Liver (tissue), 9 donors: ENCODE measurements around the gene KIF26B. TPM values are rescaled to one million over a fixed set of nuclear protein-coding genes. Genes with fewer than 3 reads are reported as not detected.

Experiments used
- DNase-seq: peaks from one replicate; pipeline ENCODE4 v3.0.0-alpha.2; 2017; ENCODE audit warnings: low spot score
- H3K27ac ChIP-seq, 2 donors: one replicate each; pipeline ENCODE4 v1.7.0; 2013; ENCODE audit warnings: inconsistent platforms in 2 of 2, low read length in 2 of 2, control low read depth in 1 of 2, low read depth in 1 of 2, mild to moderate bottlenecking in 1 of 2
- H3K27me3 ChIP-seq, 4 donors: one replicate each; pipeline versions ENCODE4 v1.6.1 to v1.7.0; 2013; ENCODE audit warnings: low read length in 3 of 4, inconsistent platforms in 1 of 4, mild to moderate bottlenecking in 1 of 4, moderate library complexity in 1 of 4; ENCODE audit not compliant: control insufficient read depth in 4 of 4, insufficient read depth in 4 of 4
- H3K36me3 ChIP-seq, 4 donors: one replicate each; pipeline versions ENCODE4 v1.6.1 to v1.7.0; 2013; ENCODE audit warnings: low read length in 3 of 4, mild to moderate bottlenecking in 3 of 4, low read depth in 1 of 4, moderate library complexity in 1 of 4; ENCODE audit not compliant: control insufficient read depth in 4 of 4, insufficient read depth in 3 of 4
- H3K4me1 ChIP-seq, 4 donors: one replicate each; pipeline versions ENCODE4 v1.6.1 to v1.7.0; 2013; ENCODE audit warnings: low read length in 3 of 4, mild to moderate bottlenecking in 3 of 4, moderate library complexity in 1 of 4; ENCODE audit not compliant: control insufficient read depth in 4 of 4, insufficient read depth in 4 of 4
- H3K4me3 ChIP-seq, 3 donors: one replicate each; pipeline versions ENCODE4 v1.6.1 to v1.7.0; 2013; ENCODE audit warnings: low read length in 3 of 3, control low read depth in 1 of 3, low read depth in 1 of 3, mild to moderate bottlenecking in 1 of 3
- H3K9ac ChIP-seq, 2 donors: one replicate each; pipeline ENCODE4 v1.7.0; 2013; ENCODE audit warnings: low read length in 2 of 2, mild to moderate bottlenecking in 2 of 2, moderate library complexity in 2 of 2, control low read depth in 1 of 2, low read depth in 1 of 2
- H3K9me3 ChIP-seq, 4 donors: one replicate each; pipeline versions ENCODE4 v1.6.1 to v1.7.0; 2013; ENCODE audit warnings: low read length in 3 of 4; ENCODE audit not compliant: control insufficient read depth in 4 of 4
- ATF3 ChIP-seq: IDR thresholded peaks from 2 replicates; pipeline ENCODE4 v1.6.1; 2016; ENCODE audit warnings: antibody characterized with exemption
- EGR1 ChIP-seq, 2 donors: IDR thresholded peaks; 2 replicates each; pipeline ENCODE4 v1.6.1; 2016 to 2018; ENCODE audit warnings: antibody characterized with exemption in 2 of 2, low read depth in 2 of 2
- FOXA1 ChIP-seq: IDR thresholded peaks from 2 replicates; pipeline ENCODE4 v1.6.1; 2016; ENCODE audit warnings: antibody characterized with exemption
- FOXA2 ChIP-seq: IDR thresholded peaks from 2 replicates; pipeline ENCODE4 v1.6.1; 2016; ENCODE audit warnings: antibody characterized with exemption
- HNF4A ChIP-seq, 2 donors: conservative IDR thresholded peaks; 2 replicates each; pipeline ENCODE4 v1.6.1; 2016; ENCODE audit warnings: antibody characterized with exemption in 2 of 2, mild to moderate bottlenecking in 2 of 2
- HNF4G ChIP-seq: IDR thresholded peaks from 2 replicates; pipeline ENCODE4 v1.6.1; 2016; ENCODE audit warnings: antibody characterized with exemption
- NR2F2 ChIP-seq: IDR thresholded peaks from 2 replicates; pipeline ENCODE4 v1.6.1; 2016; ENCODE audit warnings: antibody characterized with exemption
- RAD21 ChIP-seq, 2 donors: IDR thresholded peaks; 2 replicates each; pipeline ENCODE4 v1.6.1; 2016; ENCODE audit warnings: antibody characterized with exemption in 2 of 2, mild to moderate bottlenecking in 2 of 2
- REST ChIP-seq: IDR thresholded peaks from 2 replicates; pipeline ENCODE4 v1.6.1; 2016; ENCODE audit warnings: antibody characterized with exemption, mild to moderate bottlenecking
- RXRA ChIP-seq, 2 donors: IDR thresholded peaks; 2 replicates each; pipeline ENCODE4 v1.6.1; 2017 to 2018; ENCODE audit warnings: antibody characterized with exemption in 2 of 2, mild to moderate bottlenecking in 1 of 2
- YY1 ChIP-seq: IDR thresholded peaks from 2 replicates; pipeline ENCODE4 v1.6.1; 2016; ENCODE audit warnings: antibody characterized with exemption, mild to moderate bottlenecking
- WGBS: extraction: QIAGEN DNeasy Blood & Tissue Kit; methylation state at CpG from one replicate; pipeline ENCODE4 v1.1.7; 2013; 5-methylcytosine and 5-hydroxymethylcytosine counted together
- polyA plus RNA-seq, 2 donors: library from polyadenylated mRNA; stranded (reverse) in 1 of 2; unstranded in 1 of 2; fragments of 200-250 nt in 1 of 2; fragments of >200 nt in 1 of 2; fragmentation: Nextera tagmentation in 1 of 2; extraction: Ambion mirVana in 1 of 2; gene quantifications; one replicate each; pipeline versions ENCODE4 v1.2.1 to v1.2.3, GENCODE V29; 2013 to 2015
- total RNA-seq, 2 donors: library from RNA; depleted of rRNA; stranded (reverse); fragments of >200 nt; gene quantifications; one replicate each; pipeline ENCODE4 v1.2.3, GENCODE V29; 2014
- TF ChIP-seq, protein P1 (sequence below): IDR thresholded peaks from 2 replicates; pipeline ENCODE4 v1.6.1; 2016; ENCODE audit warnings: antibody characterized with exemption
- TF ChIP-seq, protein P2 (sequence below): IDR thresholded peaks from 2 replicates; pipeline ENCODE4 v1.6.1; 2016; ENCODE audit warnings: antibody characterized with exemption
- donor health status: healthy.
- donor health status: healthy.
- donor health status: healthy.
- donor health status: healthy.
- donor health status: healthy.

Gene KIF26B
- total and polyA plus RNA-seq, 4 donors: 0.10 to 1.7 (median 0.34) TPM

DNA sequence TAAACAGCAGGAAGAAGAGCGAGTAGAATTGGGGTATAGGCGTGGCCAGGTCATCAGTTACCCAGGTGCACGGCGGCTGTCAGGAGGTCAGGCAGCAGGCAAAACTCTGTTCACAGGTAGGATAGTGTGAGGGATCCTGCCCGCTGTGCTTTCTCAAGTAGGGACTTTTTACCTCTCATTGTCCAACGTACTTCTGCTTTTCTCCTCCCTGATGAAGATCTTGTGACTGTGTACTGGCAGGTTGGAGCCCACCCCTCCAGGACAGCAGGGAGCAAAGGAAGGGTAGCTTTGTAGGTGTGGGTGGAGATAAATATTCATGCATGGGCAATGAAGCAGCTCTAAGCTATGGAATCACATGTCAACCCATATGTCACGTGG, 373.5 kb downstream of the KIF26B start (continued):
- TF ChIP-seq REST (no peak), EGR1 (IDR thresholded peaks at IDR 0.05; ENCODE audit: low read depth in 2 of 2) (no peak), RAD21 (IDR thresholded peaks at IDR 0.05) (no peak), NR2F2 (no peak)
- TF ChIP-seq, protein P1, sequence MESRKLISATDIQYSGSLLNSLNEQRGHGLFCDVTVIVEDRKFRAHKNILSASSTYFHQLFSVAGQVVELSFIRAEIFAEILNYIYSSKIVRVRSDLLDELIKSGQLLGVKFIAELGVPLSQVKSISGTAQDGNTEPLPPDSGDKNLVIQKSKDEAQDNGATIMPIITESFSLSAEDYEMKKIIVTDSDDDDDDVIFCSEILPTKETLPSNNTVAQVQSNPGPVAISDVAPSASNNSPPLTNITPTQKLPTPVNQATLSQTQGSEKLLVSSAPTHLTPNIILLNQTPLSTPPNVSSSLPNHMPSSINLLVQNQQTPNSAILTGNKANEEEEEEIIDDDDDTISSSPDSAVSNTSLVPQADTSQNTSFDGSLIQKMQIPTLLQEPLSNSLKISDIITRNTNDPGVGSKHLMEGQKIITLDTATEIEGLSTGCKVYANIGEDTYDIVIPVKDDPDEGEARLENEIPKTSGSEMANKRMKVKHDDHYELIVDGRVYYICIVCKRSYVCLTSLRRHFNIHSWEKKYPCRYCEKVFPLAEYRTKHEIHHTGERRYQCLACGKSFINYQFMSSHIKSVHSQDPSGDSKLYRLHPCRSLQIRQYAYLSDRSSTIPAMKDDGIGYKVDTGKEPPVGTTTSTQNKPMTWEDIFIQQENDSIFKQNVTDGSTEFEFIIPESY: no peak

DNA sequence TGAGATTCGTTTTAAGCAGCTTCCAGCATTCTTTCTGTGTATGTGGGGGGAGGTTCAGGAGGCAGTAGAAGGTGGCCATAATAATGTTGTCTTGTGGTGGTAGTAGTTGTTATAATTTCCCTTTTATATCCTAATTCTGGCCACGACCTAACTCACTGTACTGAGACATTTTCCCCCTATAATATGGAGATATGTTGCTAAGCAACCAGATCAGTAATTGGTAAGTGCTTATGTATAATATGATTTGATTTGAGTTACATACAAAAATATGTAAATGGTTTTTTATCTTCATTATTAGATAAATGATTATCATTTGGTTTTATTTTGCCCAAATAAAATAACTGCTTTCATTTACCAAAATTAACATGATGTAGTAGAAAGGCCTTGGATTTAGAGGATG, 376.2 kb downstream of the KIF26B start:
- Histone ChIP-seq H3K4me1 (no peaks in the 10 kb centered on the region), H3K36me3 (no peaks in the 10 kb centered on the region), H3K4me3 (no peak overlapping the region), H3K9me3 (no peaks in the 10 kb centered on the region), H3K27me3 (no peaks in the 10 kb centered on the region), H3K9ac (no peak overlapping the region), H3K27ac (no peak overlapping the region)
- no peak for DNase-seq
- TF ChIP-seq ATF3 (no peak), RXRA (IDR thresholded peaks at IDR 0.05) (no peak), FOXA2 (no peak), REST (no peak), YY1 (no peak), EGR1 (IDR thresholded peaks at IDR 0.05; ENCODE audit: low read depth in 2 of 2) (no peak), HNF4G (no peak), FOXA1 (no peak), HNF4A (conservative IDR thresholded peaks at IDR 0.05) (no peak)
- TF ChIP-seq, protein P2, sequence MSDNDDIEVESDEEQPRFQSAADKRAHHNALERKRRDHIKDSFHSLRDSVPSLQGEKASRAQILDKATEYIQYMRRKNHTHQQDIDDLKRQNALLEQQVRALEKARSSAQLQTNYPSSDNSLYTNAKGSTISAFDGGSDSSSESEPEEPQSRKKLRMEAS: no peak
- 60% methylated on average over 2 of the region's 2 CpGs for WGBS
